ENCODE measurements around the gene XDH. TPM values are rescaled to one million over a fixed set of nuclear protein-coding genes. Genes with fewer than 3 reads are reported as not detected.

Gene XDH
- total RNA-seq, 1 donor from 2014 or later: 7.5 TPM

DNA sequence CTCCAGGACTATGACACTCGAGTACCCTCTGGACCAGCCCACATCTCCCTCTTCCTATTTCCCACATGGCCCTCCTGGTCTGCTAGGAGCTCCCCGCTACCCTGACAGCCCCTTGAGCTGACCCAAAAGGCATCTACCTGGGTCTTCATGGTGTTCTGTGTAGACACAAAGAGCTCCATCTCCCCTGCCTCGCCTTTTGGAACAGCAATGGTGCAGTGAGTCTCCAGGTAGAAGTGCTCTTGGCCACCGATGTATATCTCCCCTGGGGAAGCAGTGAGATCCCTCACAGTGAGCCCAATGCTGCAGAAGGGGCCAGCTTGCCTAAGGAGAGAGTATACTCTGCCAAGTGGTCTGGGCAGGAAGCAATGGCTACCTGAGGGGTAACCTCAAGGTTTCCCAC is 47.8 kb downstream of the XDH start:
- Histone ChIP-seq H3K9ac (no peak overlapping the region), H3K79me2 (ENCODE audit: low read depth) (no peaks in the 10 kb centered on the region), H3F3A (ENCODE audit: low read depth) (no peaks in the 10 kb centered on the region), H3K4me1 (no peaks in the 10 kb centered on the region), H3K4me3 (no peak overlapping the region), H3K27ac (no peak overlapping the region), H3K36me3 (no peaks in the 10 kb centered on the region), H3K27me3 (no peaks in the 10 kb centered on the region), H2AFZ (replicated peaks) (no peak overlapping the region), H3K4me2 (no peak overlapping the region), H4K20me1 (ENCODE audit: low read depth) (no peaks in the 10 kb centered on the region), H3K9me3 (ENCODE audit: low read depth) (no peaks in the 10 kb centered on the region)
- Mint-ChIP-seq H3K27me3 (ENCODE audit: insufficient read depth, low read depth) (peaks cover 5% of the 10 kb centered on the region), H3K4me3 (no peak overlapping the region), H3K27ac (peak overlapping the region; percentile 72), H3K4me1 (no peaks in the 10 kb centered on the region), H3K9me3 (no peaks in the 10 kb centered on the region), H3K36me3 (no peaks in the 10 kb centered on the region)
- no peak for DNase-seq (ENCODE audit: low spot score)
- TF ChIP-seq EZH2 (IDR thresholded peaks at IDR 0.05) (no peak), CTCF (IDR thresholded peaks at IDR 0.05) (no peak), EZH2phosphoT487 (IDR thresholded peaks at IDR 0.05) (no peak)

DNA sequence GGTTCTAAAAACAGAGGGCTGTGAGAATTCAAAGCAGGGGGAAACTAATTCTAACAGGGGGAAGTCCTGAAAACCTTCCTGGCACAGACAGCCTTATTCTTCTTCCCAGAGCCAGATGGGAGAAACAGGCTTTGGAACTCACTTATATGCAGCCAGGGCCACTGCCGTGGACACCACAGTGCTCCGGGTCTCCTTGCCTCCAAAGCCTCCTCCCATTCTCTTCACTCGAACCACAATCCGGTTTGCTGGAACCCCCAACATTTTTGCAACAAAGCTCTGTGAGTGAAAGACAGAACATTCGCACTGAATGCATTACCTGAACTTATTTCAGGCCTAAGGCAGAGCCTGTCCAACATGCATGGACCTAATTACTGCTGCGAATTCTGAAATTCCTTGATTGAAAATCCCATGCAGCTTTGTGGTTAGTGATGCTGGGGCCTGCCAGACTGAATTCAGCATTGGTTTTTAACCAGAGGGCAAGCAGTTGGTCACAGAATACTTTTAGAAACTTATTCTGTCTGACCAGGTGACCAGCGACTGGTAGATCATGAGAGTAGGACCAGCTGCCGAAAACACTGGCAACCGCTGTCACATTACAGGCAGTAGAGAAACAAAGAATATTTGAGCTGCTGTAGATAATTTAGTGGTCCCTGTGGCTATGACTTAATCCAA is 48.6 kb downstream of the XDH start:
- Mint-ChIP-seq H3K4me1 (no peaks in the 10 kb centered on the region), H3K9me3 (no peaks in the 10 kb centered on the region), H3K27me3 (ENCODE audit: insufficient read depth, low read depth) (peaks cover 5% of the 10 kb centered on the region), H3K4me3 (no peak overlapping the region), H3K27ac (no peak overlapping the region), H3K36me3 (no peaks in the 10 kb centered on the region)
- Histone ChIP-seq H3K4me2 (no peak overlapping the region), H3K27ac (no peak overlapping the region), H3K9me3 (ENCODE audit: low read depth) (no peaks in the 10 kb centered on the region), H3K9ac (no peak overlapping the region), H4K20me1 (ENCODE audit: low read depth) (no peaks in the 10 kb centered on the region), H3K4me1 (no peaks in the 10 kb centered on the region), H2AFZ (replicated peaks) (no peak overlapping the region), H3K27me3 (no peaks in the 10 kb centered on the region), H3K36me3 (no peaks in the 10 kb centered on the region), H3K79me2 (ENCODE audit: low read depth) (no peaks in the 10 kb centered on the region), H3F3A (ENCODE audit: low read depth) (no peaks in the 10 kb centered on the region), H3K4me3 (no peak overlapping the region)
- TF ChIP-seq EZH2phosphoT487 (IDR thresholded peaks at IDR 0.05): no peak
- TF ChIP-seq EZH2 (IDR thresholded peaks at IDR 0.05): no peak
- no peak for TF ChIP-seq CTCF (IDR thresholded peaks at IDR 0.05)
- DNase-seq (ENCODE audit: low spot score): no peak

DNA sequence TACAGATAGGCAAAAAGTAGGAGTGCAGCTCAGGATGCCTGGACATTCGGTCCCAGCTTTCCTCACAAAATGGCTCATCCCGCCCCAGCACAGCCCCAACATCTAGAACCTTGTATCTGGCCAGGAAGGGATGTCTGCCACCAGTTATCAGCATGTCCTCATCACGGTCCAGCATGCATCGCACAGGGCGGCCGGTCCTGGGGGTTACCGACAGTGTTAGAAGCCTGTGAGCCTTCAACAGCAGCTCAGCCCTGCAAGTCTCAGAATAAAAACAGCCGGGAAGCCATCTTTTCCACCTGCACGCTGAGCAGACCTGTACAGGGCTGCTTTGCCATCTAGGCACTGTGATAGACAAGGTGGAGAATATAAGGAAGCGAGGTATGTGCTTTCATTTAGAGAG is 49.2 kb downstream of the XDH start:
- H3K4me3 ChIP-seq: no peak overlapping the region
- H3K9ac ChIP-seq: no peak overlapping the region
- H3K27ac Mint-ChIP-seq: no peak overlapping the region
- no peaks in the 10 kb centered on the region for H3F3A ChIP-seq (ENCODE audit: low read depth)
- H3K36me3 ChIP-seq: no peaks in the 10 kb centered on the region
- H2AFZ ChIP-seq (replicated peaks): no peak overlapping the region
- H3K4me3 Mint-ChIP-seq: no peak overlapping the region
- H3K27me3 Mint-ChIP-seq (ENCODE audit: insufficient read depth, low read depth): peaks cover 3% of the 10 kb centered on the region
- no peaks in the 10 kb centered on the region for H3K79me2 ChIP-seq (ENCODE audit: low read depth)
- H3K4me2 ChIP-seq: no peak overlapping the region
- H3K27ac ChIP-seq: no peak overlapping the region
- no peaks in the 10 kb centered on the region for H3K4me1 ChIP-seq
- no peak for DNase-seq (ENCODE audit: low spot score)
- H3K9me3 Mint-ChIP-seq: no peaks in the 10 kb centered on the region
- TF ChIP-seq EZH2phosphoT487 (IDR thresholded peaks at IDR 0.05) (no peak), EZH2 (IDR thresholded peaks at IDR 0.05) (no peak), CTCF (IDR thresholded peaks at IDR 0.05) (no peak)
- H3K4me1 Mint-ChIP-seq: no peaks in the 10 kb centered on the region
- H3K36me3 Mint-ChIP-seq: no peaks in the 10 kb centered on the region
- H3K27me3 ChIP-seq: no peaks in the 10 kb centered on the region
- no peaks in the 10 kb centered on the region for H4K20me1 ChIP-seq (ENCODE audit: low read depth)
- no peaks in the 10 kb centered on the region for H3K9me3 ChIP-seq (ENCODE audit: low read depth)
